Body of pancreas (tissue), 4 donors: Measurements from ENCODE around the gene LGALS3. TPM values are rescaled to one million over a fixed set of nuclear protein-coding genes. Genes with fewer than 3 reads are reported as not detected.
A peak's percentile ranks its signal among the peaks of the same experiment; 100 is the strongest.

Experiments used
- ATAC-seq: fragments of 150-250 bp; one replicate; pipeline ENCODE4 v1.9.1; 2016
- DNase-seq, 4 donors: peaks; one replicate each; pipeline ENCODE4 v3.0.0-alpha.2; 2019
- H3K27ac ChIP-seq, 4 donors: fragments of 200-600 bp; sonication (generic); 1 replicate in 3 of 4; 2 replicates in 1 of 4; pipeline versions ENCODE4 v1.5.1 to v1.6.1; 2016 to 2019; ENCODE audit warnings: mild to moderate bottlenecking in 1 of 4, mixed read lengths in 1 of 4, moderate library complexity in 1 of 4
- H3K27me3 ChIP-seq, 2 donors: fragments of 200-600 bp; sonication (generic); one replicate each; pipeline ENCODE4 v1.6.0; 2016; ENCODE audit warnings: mild to moderate bottlenecking in 1 of 2
- H3K36me3 ChIP-seq, 2 donors: fragments of 200-600 bp; sonication (generic); replicated peaks in 1 of 2; 2 replicates each; pipeline ENCODE4 v1.5.1; 2016; ENCODE audit warnings: low read depth in 2 of 2; ENCODE audit not compliant: insufficient read depth in 1 of 2
- H3K4me1 ChIP-seq: fragments of 200-600 bp; sonication (generic); one replicate; pipeline ENCODE4 v1.6.0; 2016
- H3K4me3 ChIP-seq, 2 donors: fragments of 200-600 bp; sonication (generic); 1 replicate in 1 of 2; 2 replicates in 1 of 2; pipeline ENCODE4 v1.5.1; 2016 to 2019
- H3K9me3 ChIP-seq, 3 donors: fragments of 200-600 bp; sonication (generic); 1 replicate in 2 of 3; 2 replicates in 1 of 3; pipeline ENCODE4 v1.5.1; 2016
- POLR2A ChIP-seq, 3 donors: fragments of 450-650 bp; IDR thresholded peaks; one replicate each; pipeline ENCODE4 v1.6.1; 2016; ENCODE audit warnings: antibody characterized with exemption in 3 of 3, mild to moderate bottlenecking in 2 of 3
- WGBS, 2 donors: methylation state at CpG; one replicate each; pipeline ENCODE4 v1.1.5; 2017; 5-methylcytosine and 5-hydroxymethylcytosine counted together
- intact Hi-C: fragments of 100-400 bp; cut with DNase I; formaldehyde crosslinking; loops from one replicate; pipeline ENCODE4 v1.15.1; 2023
- total RNA-seq, 2 donors: library from RNA; depleted of rRNA; stranded (reverse); fragments of >200 nt; gene quantifications; one replicate each; pipeline ENCODE4 v1.1.0, GENCODE V29; 2016
- TF ChIP-seq, protein P1 (sequence below), 7 experiments: fragments of 450-650 bp in 4 of 7; fragments of 200-600 bp in 3 of 7; sonication (generic) in 3 of 7; IDR thresholded peaks; one replicate each; pipeline ENCODE4 v1.5.1; 2016 to 2019; ENCODE audit warnings: antibody characterized with exemption in 7 of 7

LGALS3 gene
- total RNA-seq, 2 donors from 2014 or later = 53.4 to 145 TPM

- no peak overlapping the region for H3K27ac ChIP-seq
- no peak overlapping the region for H3K4me3 ChIP-seq
- H3K9me3 ChIP-seq = no peaks in the 10 kb centered on the region
- ATAC-seq (no peak), DNase-seq (no peak)
- H3K36me3 ChIP-seq = no peaks in the 10 kb centered on the region
- no peaks in the 10 kb centered on the region for H3K27me3 ChIP-seq
- TF ChIP-seq POLR2A (IDR thresholded peaks at IDR 0.05) = no peak
- TF ChIP-seq, protein P1, sequence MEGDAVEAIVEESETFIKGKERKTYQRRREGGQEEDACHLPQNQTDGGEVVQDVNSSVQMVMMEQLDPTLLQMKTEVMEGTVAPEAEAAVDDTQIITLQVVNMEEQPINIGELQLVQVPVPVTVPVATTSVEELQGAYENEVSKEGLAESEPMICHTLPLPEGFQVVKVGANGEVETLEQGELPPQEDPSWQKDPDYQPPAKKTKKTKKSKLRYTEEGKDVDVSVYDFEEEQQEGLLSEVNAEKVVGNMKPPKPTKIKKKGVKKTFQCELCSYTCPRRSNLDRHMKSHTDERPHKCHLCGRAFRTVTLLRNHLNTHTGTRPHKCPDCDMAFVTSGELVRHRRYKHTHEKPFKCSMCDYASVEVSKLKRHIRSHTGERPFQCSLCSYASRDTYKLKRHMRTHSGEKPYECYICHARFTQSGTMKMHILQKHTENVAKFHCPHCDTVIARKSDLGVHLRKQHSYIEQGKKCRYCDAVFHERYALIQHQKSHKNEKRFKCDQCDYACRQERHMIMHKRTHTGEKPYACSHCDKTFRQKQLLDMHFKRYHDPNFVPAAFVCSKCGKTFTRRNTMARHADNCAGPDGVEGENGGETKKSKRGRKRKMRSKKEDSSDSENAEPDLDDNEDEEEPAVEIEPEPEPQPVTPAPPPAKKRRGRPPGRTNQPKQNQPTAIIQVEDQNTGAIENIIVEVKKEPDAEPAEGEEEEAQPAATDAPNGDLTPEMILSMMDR (IDR thresholded peaks at IDR 0.05) = no peak
- intact Hi-C loops = no loop called here
- peaks cover 32% of the 10 kb centered on the region for H3K4me1 ChIP-seq
- 92 to 94% methylated on average over 8 of the region's 8 CpGs for WGBS, 2 donors
Observed at GRCh38 chr14:55124774-55125386, 4.2 kb upstream of the LGALS3 start.

GRCh38 chr14:55125403-55125802 is 3.6 kb upstream of the LGALS3 start:
- peaks cover 36% of the 10 kb centered on the region for H3K4me1 ChIP-seq
- 81 to 94% methylated on average over 3 of the region's 3 CpGs for WGBS, 2 donors
- no peaks in the 10 kb centered on the region for H3K9me3 ChIP-seq
- H3K27ac ChIP-seq = no peak overlapping the region
- H3K36me3 ChIP-seq = no peaks in the 10 kb centered on the region
- H3K4me3 ChIP-seq = no peak overlapping the region
- DNase-seq (peak in 1 of 4 donors; percentile 59), ATAC-seq (no peak)
- no peaks in the 10 kb centered on the region for H3K27me3 ChIP-seq
- TF ChIP-seq POLR2A (IDR thresholded peaks at IDR 0.05) = no peak
- TF ChIP-seq, protein P1 (IDR thresholded peaks at IDR 0.05) = no peak
- intact Hi-C loops = no loop called here

DNA sequence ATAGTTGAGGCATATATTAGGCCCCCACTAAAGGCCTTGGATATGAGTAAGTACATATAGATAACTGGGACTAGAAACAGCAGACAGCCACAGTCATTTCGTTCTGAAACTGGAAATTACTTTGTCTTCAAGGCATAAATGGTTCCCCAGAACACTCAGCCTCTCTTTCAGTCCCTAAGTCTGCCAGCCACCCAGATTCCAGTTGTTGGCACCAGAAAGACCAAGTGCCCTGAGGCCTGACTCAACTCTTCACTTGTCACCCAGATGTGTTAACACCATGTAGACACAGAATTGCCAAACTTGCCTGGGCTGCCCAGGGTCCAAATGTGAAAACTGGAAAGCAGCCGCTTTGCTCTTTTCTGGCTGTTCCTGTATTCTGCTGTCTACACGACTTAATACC is 3.0 kb upstream of the LGALS3 start:
- no peak for ATAC-seq
- Histone ChIP-seq H3K4me3 (no peak overlapping the region), H3K9me3 (no peaks in the 10 kb centered on the region), H3K36me3 (no peaks in the 10 kb centered on the region), H3K27me3 (no peaks in the 10 kb centered on the region), H3K4me1 (peaks cover 39% of the 10 kb centered on the region), H3K27ac (no peak overlapping the region)
- intact Hi-C loops = no loop called here
- DNase-seq = no peak
- TF ChIP-seq, protein P1 (IDR thresholded peaks at IDR 0.05) = no peak
- no peak for TF ChIP-seq POLR2A (IDR thresholded peaks at IDR 0.05)
- 65 to 69% methylated on average over 3 of the region's 3 CpGs for WGBS, 2 donors

- WGBS, 2 donors = 62 to 68% methylated on average over 5 of the region's 5 CpGs
- TF ChIP-seq POLR2A (IDR thresholded peaks at IDR 0.05) = no peak
- TF ChIP-seq, protein P1 (IDR thresholded peaks at IDR 0.05) = no peak
- H3K36me3 ChIP-seq = no peaks in the 10 kb centered on the region
- no peaks in the 10 kb centered on the region for H3K27me3 ChIP-seq
- H3K4me3 ChIP-seq = no peak overlapping the region
- ATAC-seq = no peak
- no peak for DNase-seq
- intact Hi-C loops = no loop called here
- H3K27ac ChIP-seq = no peak overlapping the region
- H3K9me3 ChIP-seq = no peaks in the 10 kb centered on the region
- H3K4me1 ChIP-seq = peaks cover 44% of the 10 kb centered on the region
Observed at GRCh38 chr14:55126932-55127459, 2.1 kb upstream of the LGALS3 start.

DNA sequence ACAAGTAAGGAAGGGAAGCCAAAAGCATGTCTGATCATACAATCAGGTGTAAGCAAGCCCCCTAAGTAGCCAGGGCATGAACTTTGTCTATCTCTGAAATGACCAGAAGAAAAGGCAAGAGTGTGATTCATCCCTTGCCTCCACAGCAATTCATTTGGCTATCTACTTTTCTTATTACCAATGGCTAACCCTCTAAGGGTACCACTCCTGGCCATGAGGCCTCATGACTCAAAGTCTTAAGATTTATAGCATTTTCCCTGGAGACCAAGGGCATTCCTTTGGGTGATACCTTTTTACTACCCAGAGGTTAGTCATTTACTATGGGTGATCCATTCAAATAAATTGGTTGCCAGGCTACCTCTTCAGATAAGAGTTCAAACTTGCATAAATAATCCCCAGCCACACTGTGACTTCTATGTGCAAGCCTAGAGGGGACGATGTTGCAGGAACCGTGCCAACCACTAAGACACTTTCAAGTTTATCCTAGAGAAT is 1.5 kb upstream of the LGALS3 start:
- Histone ChIP-seq H3K4me1 (peaks cover 38% of the 10 kb centered on the region), H3K27me3 (no peaks in the 10 kb centered on the region), H3K27ac (no peak overlapping the region), H3K36me3 (no peaks in the 10 kb centered on the region), H3K4me3 (no peak overlapping the region), H3K9me3 (no peaks in the 10 kb centered on the region)
- ATAC-seq (no peak), DNase-seq (no peak)
- no peak for TF ChIP-seq POLR2A (IDR thresholded peaks at IDR 0.05)
- TF ChIP-seq, protein P1 (IDR thresholded peaks at IDR 0.05) = no peak
- WGBS, 2 donors = 43 to 58% methylated on average over 2 of the region's 2 CpGs
- intact Hi-C loops = no loop called here
